AG08396 (cell line): Measurements from ENCODE around the gene MECR.
"Not testable (repeated sequence)": the region's sequence is repeated elsewhere in the genome, so short reads cannot be mapped to it uniquely, and the experiment has no call there.

ENCODE experiments used
- DNase-seq: peaks from one replicate; pipeline ENCODE4 v3.0.0; 2012; ENCODE audit warnings: low spot score, mixed read lengths

The MECR gene

DNA sequence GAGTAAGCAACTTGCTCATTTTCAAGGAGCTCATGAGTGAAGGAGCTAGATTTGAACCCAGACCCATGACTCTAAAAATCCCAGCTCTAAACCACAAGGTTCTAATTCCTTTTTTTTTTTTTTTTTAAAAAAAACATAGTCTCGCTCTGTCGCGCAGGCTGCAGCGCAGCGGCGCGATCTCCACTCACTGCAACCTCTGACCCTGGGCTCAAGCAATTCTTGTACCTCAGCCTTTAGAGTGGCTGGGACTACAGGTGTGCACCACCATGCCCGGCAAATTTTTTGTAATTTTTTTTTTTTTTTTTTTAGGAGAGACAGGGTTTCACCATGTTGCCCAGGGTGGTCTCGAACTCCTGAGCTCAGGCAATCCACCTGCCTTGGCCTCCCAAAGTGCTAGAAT is 62.8 kb downstream of the MECR start:
- no peak for DNase-seq

DNA sequence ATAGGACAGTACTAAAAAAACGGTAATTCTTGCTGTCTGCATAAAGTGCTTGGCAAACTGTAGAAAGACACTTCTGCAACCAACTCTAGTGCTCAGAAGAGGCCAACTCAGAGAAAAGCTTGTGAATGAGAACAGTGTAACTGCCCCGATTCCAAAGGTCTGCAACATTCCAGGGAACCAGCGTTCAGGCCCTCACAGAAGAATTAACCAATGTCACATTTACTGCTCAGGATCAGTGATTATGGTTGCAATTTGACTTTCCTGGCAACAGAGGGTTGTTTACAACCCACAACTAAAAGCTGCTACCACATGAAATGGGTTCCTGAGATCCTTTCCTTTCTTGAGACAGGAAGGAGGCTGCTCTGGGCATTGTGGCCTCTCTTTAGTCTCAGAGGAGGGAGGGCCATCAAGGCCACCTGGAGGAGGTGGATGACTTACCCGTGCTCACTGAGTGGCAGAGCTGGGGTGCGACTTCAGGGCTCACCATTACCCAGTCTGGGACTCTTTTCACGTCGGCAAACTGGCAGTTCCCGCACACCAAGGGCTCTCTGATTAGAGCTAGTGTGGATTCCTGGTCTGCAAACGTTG is 64.3 kb downstream of the MECR start:
- DNase-seq, result no peak

GRCh38 chr1:29164588-29164987 is 66.1 kb downstream of the MECR start:
- DNase-seq, result no peak

DNA sequence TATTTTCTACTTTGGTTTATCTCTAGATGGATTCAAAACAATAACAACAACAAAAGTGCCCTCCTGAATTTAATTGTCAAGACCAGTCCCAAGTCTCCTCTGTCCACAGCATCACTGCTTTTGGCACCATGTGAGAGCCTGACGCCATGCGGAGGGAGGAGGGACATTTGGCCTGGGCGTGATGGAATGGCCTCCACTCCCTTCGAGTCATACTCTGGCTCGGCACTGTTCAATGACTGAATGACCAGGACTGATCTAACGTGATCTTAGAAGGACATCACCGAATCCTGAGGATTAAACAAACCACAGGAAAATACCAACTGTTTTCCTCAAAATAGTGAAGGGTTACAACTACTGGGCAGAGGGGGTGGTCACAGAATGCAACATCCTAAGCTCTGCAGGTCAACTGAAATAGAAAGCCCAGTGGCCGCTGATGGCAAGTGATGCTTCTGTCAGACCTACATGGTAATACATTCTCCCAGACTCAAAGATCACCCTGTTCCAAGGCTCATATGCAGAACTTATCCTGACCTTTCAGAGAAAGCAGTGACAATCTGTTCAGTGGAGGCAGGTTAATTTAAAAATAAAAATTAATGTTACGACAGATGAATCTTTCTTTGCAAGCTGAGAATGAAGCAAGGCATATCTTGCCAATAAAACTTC is 68.1 kb downstream of the MECR start:
- peak; percentile 47 for DNase-seq

GRCh38 chr1:29162025-29162424 is 68.7 kb downstream of the MECR start:
- DNase-seq, result no peak

- no peak for DNase-seq
Measured at GRCh38 chr1:29159773-29160172, 71.0 kb downstream of the MECR start.

- no peak for DNase-seq
Measured at GRCh38 chr1:29157269-29157601, 73.5 kb downstream of the MECR start.

- no peak for DNase-seq
Measured at GRCh38 chr1:29156543-29157268, 74.0 kb downstream of the MECR start.

GRCh38 chr1:29152046-29152805 is 78.5 kb downstream of the MECR start:
- no peak for DNase-seq

- DNase-seq, result not testable (repeated sequence)
Measured at GRCh38 chr1:29150346-29150745, 80.4 kb downstream of the MECR start.

DNA sequence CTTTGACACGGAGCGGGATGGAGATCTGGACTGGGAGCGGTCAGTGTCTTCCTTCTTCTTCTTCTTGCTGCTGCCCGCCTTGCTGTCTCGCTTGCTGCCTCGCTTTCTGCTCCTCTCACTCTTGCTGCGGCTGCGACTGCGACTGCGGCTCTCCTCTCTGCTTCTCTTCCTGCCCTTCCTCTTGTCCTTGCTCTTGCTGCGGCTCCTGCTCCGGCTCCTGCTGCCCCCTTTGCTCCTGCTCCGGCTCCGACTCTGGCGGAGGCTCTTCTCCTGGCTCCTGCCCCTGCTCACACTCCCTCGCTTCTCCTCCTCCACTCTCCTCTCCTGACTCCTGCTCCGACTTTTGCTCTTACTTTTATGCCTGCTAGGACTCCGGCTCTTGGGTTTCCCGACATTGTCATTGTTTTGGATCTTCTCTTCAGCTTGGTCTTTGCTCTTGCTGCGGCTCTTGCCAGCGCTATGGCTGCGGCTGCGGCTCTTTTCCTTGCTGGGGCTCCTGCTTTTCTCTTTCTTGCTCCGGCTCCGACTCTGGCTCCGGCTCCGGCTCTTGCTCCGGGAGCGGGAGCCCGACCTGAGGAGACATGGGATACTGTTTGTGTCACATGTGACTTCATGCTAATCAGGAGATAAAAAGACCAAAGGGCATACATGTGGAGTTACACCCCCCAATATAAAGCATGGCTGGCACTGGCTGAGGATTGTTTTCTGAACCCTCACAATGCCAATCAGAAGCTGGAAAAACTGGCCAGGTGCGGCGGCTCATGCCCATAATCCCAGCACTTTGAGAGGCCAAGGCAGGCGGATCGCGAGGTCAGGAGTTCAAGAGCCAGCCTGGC is 81.9 kb downstream of the MECR start:
- no peak for DNase-seq

- peak; percentile 74 for DNase-seq
Measured at GRCh38 chr1:29145739-29146437, 84.8 kb downstream of the MECR start.

DNA sequence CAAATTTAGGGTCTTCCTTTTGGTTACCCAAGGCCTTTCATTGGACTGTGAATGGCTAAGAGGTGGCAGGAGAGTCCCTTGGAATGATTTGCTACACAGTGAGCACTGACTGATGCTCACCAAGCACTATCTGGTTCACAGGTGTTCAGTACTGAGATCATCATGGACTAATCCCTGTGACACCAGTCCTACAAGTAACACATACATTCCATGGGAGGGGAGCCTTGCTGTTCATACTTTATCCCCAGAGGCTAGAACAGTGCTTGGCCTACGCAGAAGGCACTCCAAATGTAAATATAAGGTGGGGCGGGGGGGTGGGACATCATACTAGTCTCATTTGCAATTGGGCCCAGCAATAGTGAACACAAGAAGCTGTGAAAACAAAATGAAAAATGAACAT is 86.6 kb downstream of the MECR start:
- DNase-seq, result no peak

DNA sequence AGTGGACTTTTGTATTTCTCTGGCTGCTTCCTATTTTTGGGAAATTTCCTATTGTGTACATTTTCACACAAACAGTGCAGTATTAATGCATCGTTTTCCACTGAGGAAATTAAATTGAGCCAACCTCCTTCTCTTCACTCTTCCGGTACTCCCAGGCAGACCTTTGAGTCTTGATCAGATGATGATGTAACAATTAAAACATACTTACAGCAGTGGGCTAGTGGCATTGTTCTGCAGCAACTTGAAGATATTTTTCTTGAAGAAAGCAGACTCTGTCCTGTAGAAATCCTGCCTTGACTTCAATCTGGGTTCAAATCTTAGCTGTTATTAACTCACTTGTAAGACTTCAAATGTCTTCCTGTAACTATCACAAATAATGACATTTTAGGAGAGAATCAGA is 88.0 kb downstream of the MECR start:
- no peak for DNase-seq
